ENCODE data around the gene SEC14L3. TPM values are rescaled to one million over a fixed set of nuclear protein-coding genes. Genes with fewer than 3 reads are reported as not detected.

The SEC14L3 gene
- total RNA-seq, 2 experiments from 2014 or later = 0.25 TPM; not detected in 1

- no peak for DNase-seq
- ChIA-PET CTCF (interaction anchor here (0.6 kb wide), 1 partner anchor 1065 kb away, joined by 4 read pairs; no protein-coding TSS in a partner anchor), POLR2A (no interaction called here)
- no peaks in the 10 kb centered on the region for H3K9me3 Mint-ChIP-seq
- no peaks in the 10 kb centered on the region for H3K4me1 Mint-ChIP-seq
- no peaks in the 10 kb centered on the region for H3K36me3 Mint-ChIP-seq (ENCODE audit: low read depth)
- H3K4me3 Mint-ChIP-seq = no peak overlapping the region
- no peak overlapping the region for H3K27ac Mint-ChIP-seq
- peaks cover 19% of the 10 kb centered on the region for H3K27me3 Mint-ChIP-seq
Observed at GRCh38 chr22:30500628-30501027, 28.8 kb upstream of the SEC14L3 start.

- H3K4me1 Mint-ChIP-seq = no peaks in the 10 kb centered on the region
- H3K27me3 Mint-ChIP-seq = peaks cover 7% of the 10 kb centered on the region
- ChIA-PET POLR2A (no interaction called here), CTCF (no interaction called here)
- H3K9me3 Mint-ChIP-seq = no peaks in the 10 kb centered on the region
- DNase-seq = no peak
- H3K36me3 Mint-ChIP-seq (ENCODE audit: low read depth) = no peaks in the 10 kb centered on the region
- H3K4me3 Mint-ChIP-seq = no peak overlapping the region
- no peak overlapping the region for H3K27ac Mint-ChIP-seq
Observed at GRCh38 chr22:30497466-30498150, 25.8 kb upstream of the SEC14L3 start.

- ChIA-PET CTCF (interaction anchor here (1.0 kb wide), 1 partner anchor 10 kb away, joined by 4 read pairs; no protein-coding TSS in a partner anchor), POLR2A (no interaction called here)
- Mint-ChIP-seq H3K9me3 (no peaks in the 10 kb centered on the region), H3K4me1 (no peaks in the 10 kb centered on the region), H3K4me3 (no peak overlapping the region), H3K27ac (no peak overlapping the region), H3K36me3 (ENCODE audit: low read depth) (no peaks in the 10 kb centered on the region), H3K27me3 (peaks cover 10% of the 10 kb centered on the region)
- DNase-seq = no peak
Observed at GRCh38 chr22:30495041-30495784, 23.4 kb upstream of the SEC14L3 start.

GRCh38 chr22:30492144-30492543 lies 20.3 kb upstream of the SEC14L3 start:
- no peaks in the 10 kb centered on the region for H3K36me3 Mint-ChIP-seq (ENCODE audit: low read depth)
- H3K27ac Mint-ChIP-seq = no peak overlapping the region
- DNase-seq = no peak
- peaks cover 4% of the 10 kb centered on the region for H3K27me3 Mint-ChIP-seq
- no peaks in the 10 kb centered on the region for H3K9me3 Mint-ChIP-seq
- no peak overlapping the region for H3K4me3 Mint-ChIP-seq
- ChIA-PET CTCF (no interaction called here), POLR2A (no interaction called here)
- no peaks in the 10 kb centered on the region for H3K4me1 Mint-ChIP-seq

- no peaks in the 10 kb centered on the region for H3K9me3 Mint-ChIP-seq
- CTCF ChIA-PET = no interaction called here
- H3K4me3 Mint-ChIP-seq = no peak overlapping the region
- H3K27ac Mint-ChIP-seq = no peak overlapping the region
- no peaks in the 10 kb centered on the region for H3K36me3 Mint-ChIP-seq (ENCODE audit: low read depth)
- DNase-seq = no peak
- H3K4me1 Mint-ChIP-seq = no peaks in the 10 kb centered on the region
- POLR2A ChIA-PET = no interaction called here
- peaks cover 2% of the 10 kb centered on the region for H3K27me3 Mint-ChIP-seq
Observed at GRCh38 chr22:30491381-30491780, 19.6 kb upstream of the SEC14L3 start.

- H3K27me3 Mint-ChIP-seq = peaks cover 2% of the 10 kb centered on the region
- no peak overlapping the region for H3K4me3 Mint-ChIP-seq
- H3K9me3 Mint-ChIP-seq = no peaks in the 10 kb centered on the region
- no peak for DNase-seq
- H3K36me3 Mint-ChIP-seq (ENCODE audit: low read depth) = no peaks in the 10 kb centered on the region
- H3K27ac Mint-ChIP-seq = no peak overlapping the region
- POLR2A ChIA-PET = no interaction called here
- no peaks in the 10 kb centered on the region for H3K4me1 Mint-ChIP-seq
- CTCF ChIA-PET = interaction anchor here (0.6 kb wide), 1 partner anchor 22 kb away, joined by 4 read pairs; no protein-coding TSS in a partner anchor
Observed at GRCh38 chr22:30490399-30490798, 18.6 kb upstream of the SEC14L3 start.

- Mint-ChIP-seq H3K36me3 (ENCODE audit: low read depth) (no peaks in the 10 kb centered on the region), H3K4me3 (no peak overlapping the region), H3K9me3 (no peaks in the 10 kb centered on the region), H3K4me1 (no peaks in the 10 kb centered on the region), H3K27me3 (peaks cover 7% of the 10 kb centered on the region), H3K27ac (no peak overlapping the region)
- DNase-seq = no peak
- ChIA-PET POLR2A (no interaction called here), CTCF (interaction anchor here (0.9 to 1.2 kb wide), 2 partner anchors 9 to 35 kb away, joined by 3 read pairs; no protein-coding TSS in a partner anchor)
Observed at GRCh38 chr22:30488121-30488520, 16.3 kb upstream of the SEC14L3 start.

- ChIA-PET CTCF (interaction anchor here (0.7 to 2.0 kb wide), 5 partner anchors 41 to 614 kb away, joined by 3 to 12 read pairs (median 9); partner anchors contain the start of gene SEC14L2), POLR2A (no interaction called here)
- H3K27ac Mint-ChIP-seq = no peak overlapping the region
- DNase-seq = no peak
- peaks cover 10% of the 10 kb centered on the region for H3K27me3 Mint-ChIP-seq
- H3K4me1 Mint-ChIP-seq = no peaks in the 10 kb centered on the region
- no peaks in the 10 kb centered on the region for H3K9me3 Mint-ChIP-seq
- H3K4me3 Mint-ChIP-seq = no peak overlapping the region
- no peaks in the 10 kb centered on the region for H3K36me3 Mint-ChIP-seq (ENCODE audit: low read depth)
Observed at GRCh38 chr22:30486661-30487115, 14.9 kb upstream of the SEC14L3 start.

- ChIA-PET CTCF (interaction anchor here (0.6 to 2.3 kb wide), 13 partner anchors 9 to 614 kb away, joined by 3 to 12 read pairs (median 4); partner anchors contain the start of genes RNF215 and SEC14L2), POLR2A (no interaction called here)
- H3K27me3 Mint-ChIP-seq = peaks cover 14% of the 10 kb centered on the region
- no peaks in the 10 kb centered on the region for H3K9me3 Mint-ChIP-seq
- H3K4me3 Mint-ChIP-seq = no peak overlapping the region
- no peak overlapping the region for H3K27ac Mint-ChIP-seq
- no peaks in the 10 kb centered on the region for H3K36me3 Mint-ChIP-seq (ENCODE audit: low read depth)
- no peaks in the 10 kb centered on the region for H3K4me1 Mint-ChIP-seq
- DNase-seq = no peak
Observed at GRCh38 chr22:30486118-30486517, 14.3 kb upstream of the SEC14L3 start.

GRCh38 chr22:30485362-30485988 lies 13.7 kb upstream of the SEC14L3 start:
- DNase-seq = peak; percentile 81
- H3K27me3 Mint-ChIP-seq = peaks cover 14% of the 10 kb centered on the region
- no peaks in the 10 kb centered on the region for H3K36me3 Mint-ChIP-seq (ENCODE audit: low read depth)
- no peaks in the 10 kb centered on the region for H3K9me3 Mint-ChIP-seq
- ChIA-PET CTCF (interaction anchor here (0.6 to 2.3 kb wide), 12 partner anchors 9 to 198 kb away, joined by 3 to 12 read pairs (median 4); partner anchors contain the start of genes RNF215 and SEC14L2), POLR2A (no interaction called here)
- no peaks in the 10 kb centered on the region for H3K4me1 Mint-ChIP-seq
- H3K4me3 Mint-ChIP-seq = no peak overlapping the region
- no peak overlapping the region for H3K27ac Mint-ChIP-seq

- CTCF ChIA-PET = interaction anchor here (1.1 kb wide), 1 partner anchor 93 kb away, joined by 3 read pairs; no protein-coding TSS in a partner anchor
- Mint-ChIP-seq H3K4me3 (no peak overlapping the region), H3K9me3 (no peaks in the 10 kb centered on the region), H3K27me3 (peaks cover 14% of the 10 kb centered on the region), H3K36me3 (ENCODE audit: low read depth) (no peaks in the 10 kb centered on the region), H3K4me1 (no peaks in the 10 kb centered on the region), H3K27ac (no peak overlapping the region)
- POLR2A ChIA-PET = no interaction called here
- DNase-seq = no peak
Observed at GRCh38 chr22:30483169-30483568, 11.4 kb upstream of the SEC14L3 start.

- Mint-ChIP-seq H3K4me1 (no peaks in the 10 kb centered on the region), H3K36me3 (ENCODE audit: low read depth) (no peaks in the 10 kb centered on the region), H3K27me3 (peaks cover 14% of the 10 kb centered on the region), H3K9me3 (no peaks in the 10 kb centered on the region), H3K4me3 (no peak overlapping the region), H3K27ac (no peak overlapping the region)
- CTCF ChIA-PET = no interaction called here
- no peak for DNase-seq
- POLR2A ChIA-PET = no interaction called here
Observed at GRCh38 chr22:30481711-30482110, 9.9 kb upstream of the SEC14L3 start.

GRCh38 chr22:30479981-30480380 lies 8.2 kb upstream of the SEC14L3 start:
- Mint-ChIP-seq H3K4me1 (no peaks in the 10 kb centered on the region), H3K27me3 (peaks cover 17% of the 10 kb centered on the region), H3K4me3 (no peak overlapping the region), H3K9me3 (no peaks in the 10 kb centered on the region), H3K36me3 (ENCODE audit: low read depth) (no peaks in the 10 kb centered on the region), H3K27ac (no peak overlapping the region)
- ChIA-PET POLR2A (no interaction called here), CTCF (no interaction called here)
- no peak for DNase-seq

Data from activated CD4-positive, alpha-beta memory T cell treated with anti-CD3 and anti-CD28 coated beads, Interleukin-2, amount 10 ng/mL, durations not matched to agents 7 days and 5 days (primary cell).